Loucy (cell line): Measurements from ENCODE around the gene STAT4.

Experiments
- EZH2phosphoT487 ChIP-seq: fragments of 200-600 bp; IDR thresholded peaks from 2 replicates; pipeline ENCODE4 v1.6.1; 2018; ENCODE audit warnings: antibody characterized with exemption, mild to moderate bottlenecking, moderate library complexity, borderline replicate concordance
- TF ChIP-seq, protein P1 (sequence below): fragments of 200-600 bp; sonication (generic); conservative IDR thresholded peaks from 2 replicates; pipeline ENCODE4 v1.5.1; 2014; ENCODE audit warnings: mild to moderate bottlenecking, antibody characterized with exemption, low read length

DNA sequence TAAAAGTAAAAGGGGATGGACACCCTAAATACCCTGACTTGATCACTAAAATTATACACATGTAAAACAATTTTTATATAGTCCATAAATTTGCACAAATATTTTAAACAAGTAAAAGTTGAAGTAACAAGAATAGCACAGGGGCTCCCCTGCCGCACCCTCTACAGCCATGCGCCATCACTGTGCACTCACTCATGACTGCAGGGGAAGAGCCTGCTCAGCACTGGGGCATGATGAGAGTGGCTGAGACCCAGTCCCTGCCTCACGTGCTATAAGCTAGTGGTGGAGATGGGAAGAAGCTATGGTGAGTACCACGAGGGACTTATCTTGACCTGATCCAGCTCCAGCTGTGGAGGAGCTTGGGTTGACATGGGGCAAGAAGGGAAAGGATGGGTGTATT is 47.5 kb upstream of the STAT4 start:
- TF ChIP-seq, protein P1, sequence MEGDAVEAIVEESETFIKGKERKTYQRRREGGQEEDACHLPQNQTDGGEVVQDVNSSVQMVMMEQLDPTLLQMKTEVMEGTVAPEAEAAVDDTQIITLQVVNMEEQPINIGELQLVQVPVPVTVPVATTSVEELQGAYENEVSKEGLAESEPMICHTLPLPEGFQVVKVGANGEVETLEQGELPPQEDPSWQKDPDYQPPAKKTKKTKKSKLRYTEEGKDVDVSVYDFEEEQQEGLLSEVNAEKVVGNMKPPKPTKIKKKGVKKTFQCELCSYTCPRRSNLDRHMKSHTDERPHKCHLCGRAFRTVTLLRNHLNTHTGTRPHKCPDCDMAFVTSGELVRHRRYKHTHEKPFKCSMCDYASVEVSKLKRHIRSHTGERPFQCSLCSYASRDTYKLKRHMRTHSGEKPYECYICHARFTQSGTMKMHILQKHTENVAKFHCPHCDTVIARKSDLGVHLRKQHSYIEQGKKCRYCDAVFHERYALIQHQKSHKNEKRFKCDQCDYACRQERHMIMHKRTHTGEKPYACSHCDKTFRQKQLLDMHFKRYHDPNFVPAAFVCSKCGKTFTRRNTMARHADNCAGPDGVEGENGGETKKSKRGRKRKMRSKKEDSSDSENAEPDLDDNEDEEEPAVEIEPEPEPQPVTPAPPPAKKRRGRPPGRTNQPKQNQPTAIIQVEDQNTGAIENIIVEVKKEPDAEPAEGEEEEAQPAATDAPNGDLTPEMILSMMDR = no peak
- TF ChIP-seq EZH2phosphoT487 = no peak
